ENCODE measurements around the gene MC5R. TPM values are rescaled to one million over a fixed set of nuclear protein-coding genes. Genes with fewer than 3 reads are reported as not detected.

Gene MC5R
- total RNA-seq: not detected
- polyA plus RNA-seq: not detected

DNA sequence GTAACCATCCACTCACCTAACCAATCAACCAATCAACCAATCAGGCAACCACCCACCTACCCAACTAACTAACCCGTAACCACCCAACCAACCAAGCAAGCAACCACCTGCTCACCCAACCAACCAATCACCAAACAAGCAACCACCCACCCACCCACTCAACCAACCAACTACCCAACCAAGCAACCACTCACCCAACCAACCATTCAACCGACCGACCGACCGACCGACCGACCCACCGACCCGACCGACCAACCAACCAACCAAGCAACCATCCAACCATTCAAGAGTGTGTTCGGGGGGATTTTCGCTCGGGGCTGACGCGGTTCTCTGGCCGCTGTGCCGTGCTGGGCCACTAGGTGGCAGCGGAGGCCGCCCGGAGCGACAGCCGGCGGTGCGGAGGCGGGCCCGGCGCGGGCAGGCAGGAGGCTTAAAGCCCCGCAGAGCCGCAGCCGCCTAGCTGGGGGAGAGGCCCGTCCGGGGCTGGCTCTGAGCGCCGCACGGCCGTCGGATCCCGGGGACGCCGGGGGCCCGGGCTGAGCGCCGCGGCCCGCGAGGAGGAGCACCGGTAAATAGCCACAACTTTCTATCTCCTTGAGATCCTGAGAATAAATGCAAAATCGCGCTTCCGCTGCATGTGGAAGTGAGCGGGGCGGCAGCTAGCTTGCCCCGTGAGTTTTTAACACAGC, at the start of gene MC5R:
Gene MC5R (plus strand): TSS at position 443 of the 689 bp plus-strand sequence. CDS start 1,617 bp downstream, outside the sequence.
- WGBS: 3% methylated on average over 54 of the region's 54 CpGs
- Histone ChIP-seq H3K27ac (ENCODE audit: low read depth in 1 of 2, low read length in 2 of 2) (no peak within 1 kb of the TSS), H3K9ac (ENCODE audit: low read depth in 1 of 2, low read length in 2 of 2) (no peak within 1 kb of the TSS), H3K4me1 (ENCODE audit: control insufficient read depth in 4 of 4, insufficient read depth in 4 of 4, low read length in 3 of 4) (peaks cover 0 to 4% (median under 1%) of the 10 kb centered on the region in 4 donors), H3K36me3 (ENCODE audit: control insufficient read depth in 4 of 4, insufficient read depth in 3 of 4, low read depth in 1 of 4, low read length in 3 of 4) (no peaks in the 10 kb centered on the region), H3K27me3 (ENCODE audit: control insufficient read depth in 4 of 4, insufficient read depth in 4 of 4, low read length in 3 of 4) (peaks cover 0 to 3% (median 1%) of the 10 kb centered on the region in 4 donors), H3K4me3 (ENCODE audit: low read depth in 1 of 3, low read length in 3 of 3) (peak within 1 kb of the TSS in 1 of 3 donors; percentile 56), H3K9me3 (ENCODE audit: control insufficient read depth in 4 of 4, low read length in 3 of 4) (no peaks in the 10 kb centered on the region)
- peak; percentile 75 for DNase-seq (ENCODE audit: low spot score)
- TF ChIP-seq EGR1 (IDR thresholded peaks at IDR 0.05; ENCODE audit: low read depth in 2 of 2) (no peak), RXRA (IDR thresholded peaks at IDR 0.05) (no peak), TAF1 (conservative IDR thresholded peaks at IDR 0.05) (no peak), GABPA (IDR thresholded peaks at IDR 0.05 in 1 of 2, conservative IDR thresholded peaks at IDR 0.05 in 1 of 2) (no peak), HNF4A (conservative IDR thresholded peaks at IDR 0.05) (no peak), RAD21 (IDR thresholded peaks at IDR 0.05) (peak; percentile 77 to 85), FOXA1 (IDR thresholded peaks at IDR 0.05) (no peak), HNF4G (IDR thresholded peaks at IDR 0.05) (no peak)
- TF ChIP-seq, protein P1, sequence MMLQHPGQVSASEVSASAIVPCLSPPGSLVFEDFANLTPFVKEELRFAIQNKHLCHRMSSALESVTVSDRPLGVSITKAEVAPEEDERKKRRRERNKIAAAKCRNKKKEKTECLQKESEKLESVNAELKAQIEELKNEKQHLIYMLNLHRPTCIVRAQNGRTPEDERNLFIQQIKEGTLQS (IDR thresholded peaks at IDR 0.05): no peak
- TF ChIP-seq, protein P2, sequence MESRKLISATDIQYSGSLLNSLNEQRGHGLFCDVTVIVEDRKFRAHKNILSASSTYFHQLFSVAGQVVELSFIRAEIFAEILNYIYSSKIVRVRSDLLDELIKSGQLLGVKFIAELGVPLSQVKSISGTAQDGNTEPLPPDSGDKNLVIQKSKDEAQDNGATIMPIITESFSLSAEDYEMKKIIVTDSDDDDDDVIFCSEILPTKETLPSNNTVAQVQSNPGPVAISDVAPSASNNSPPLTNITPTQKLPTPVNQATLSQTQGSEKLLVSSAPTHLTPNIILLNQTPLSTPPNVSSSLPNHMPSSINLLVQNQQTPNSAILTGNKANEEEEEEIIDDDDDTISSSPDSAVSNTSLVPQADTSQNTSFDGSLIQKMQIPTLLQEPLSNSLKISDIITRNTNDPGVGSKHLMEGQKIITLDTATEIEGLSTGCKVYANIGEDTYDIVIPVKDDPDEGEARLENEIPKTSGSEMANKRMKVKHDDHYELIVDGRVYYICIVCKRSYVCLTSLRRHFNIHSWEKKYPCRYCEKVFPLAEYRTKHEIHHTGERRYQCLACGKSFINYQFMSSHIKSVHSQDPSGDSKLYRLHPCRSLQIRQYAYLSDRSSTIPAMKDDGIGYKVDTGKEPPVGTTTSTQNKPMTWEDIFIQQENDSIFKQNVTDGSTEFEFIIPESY (IDR thresholded peaks at IDR 0.05): no peak
- TF ChIP-seq, protein P3, sequence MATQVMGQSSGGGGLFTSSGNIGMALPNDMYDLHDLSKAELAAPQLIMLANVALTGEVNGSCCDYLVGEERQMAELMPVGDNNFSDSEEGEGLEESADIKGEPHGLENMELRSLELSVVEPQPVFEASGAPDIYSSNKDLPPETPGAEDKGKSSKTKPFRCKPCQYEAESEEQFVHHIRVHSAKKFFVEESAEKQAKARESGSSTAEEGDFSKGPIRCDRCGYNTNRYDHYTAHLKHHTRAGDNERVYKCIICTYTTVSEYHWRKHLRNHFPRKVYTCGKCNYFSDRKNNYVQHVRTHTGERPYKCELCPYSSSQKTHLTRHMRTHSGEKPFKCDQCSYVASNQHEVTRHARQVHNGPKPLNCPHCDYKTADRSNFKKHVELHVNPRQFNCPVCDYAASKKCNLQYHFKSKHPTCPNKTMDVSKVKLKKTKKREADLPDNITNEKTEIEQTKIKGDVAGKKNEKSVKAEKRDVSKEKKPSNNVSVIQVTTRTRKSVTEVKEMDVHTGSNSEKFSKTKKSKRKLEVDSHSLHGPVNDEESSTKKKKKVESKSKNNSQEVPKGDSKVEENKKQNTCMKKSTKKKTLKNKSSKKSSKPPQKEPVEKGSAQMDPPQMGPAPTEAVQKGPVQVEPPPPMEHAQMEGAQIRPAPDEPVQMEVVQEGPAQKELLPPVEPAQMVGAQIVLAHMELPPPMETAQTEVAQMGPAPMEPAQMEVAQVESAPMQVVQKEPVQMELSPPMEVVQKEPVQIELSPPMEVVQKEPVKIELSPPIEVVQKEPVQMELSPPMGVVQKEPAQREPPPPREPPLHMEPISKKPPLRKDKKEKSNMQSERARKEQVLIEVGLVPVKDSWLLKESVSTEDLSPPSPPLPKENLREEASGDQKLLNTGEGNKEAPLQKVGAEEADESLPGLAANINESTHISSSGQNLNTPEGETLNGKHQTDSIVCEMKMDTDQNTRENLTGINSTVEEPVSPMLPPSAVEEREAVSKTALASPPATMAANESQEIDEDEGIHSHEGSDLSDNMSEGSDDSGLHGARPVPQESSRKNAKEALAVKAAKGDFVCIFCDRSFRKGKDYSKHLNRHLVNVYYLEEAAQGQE (IDR thresholded peaks at IDR 0.05): no peak
- TF ChIP-seq, protein P4, sequence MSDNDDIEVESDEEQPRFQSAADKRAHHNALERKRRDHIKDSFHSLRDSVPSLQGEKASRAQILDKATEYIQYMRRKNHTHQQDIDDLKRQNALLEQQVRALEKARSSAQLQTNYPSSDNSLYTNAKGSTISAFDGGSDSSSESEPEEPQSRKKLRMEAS (IDR thresholded peaks at IDR 0.05): no peak
- TF ChIP-seq, protein P5, sequence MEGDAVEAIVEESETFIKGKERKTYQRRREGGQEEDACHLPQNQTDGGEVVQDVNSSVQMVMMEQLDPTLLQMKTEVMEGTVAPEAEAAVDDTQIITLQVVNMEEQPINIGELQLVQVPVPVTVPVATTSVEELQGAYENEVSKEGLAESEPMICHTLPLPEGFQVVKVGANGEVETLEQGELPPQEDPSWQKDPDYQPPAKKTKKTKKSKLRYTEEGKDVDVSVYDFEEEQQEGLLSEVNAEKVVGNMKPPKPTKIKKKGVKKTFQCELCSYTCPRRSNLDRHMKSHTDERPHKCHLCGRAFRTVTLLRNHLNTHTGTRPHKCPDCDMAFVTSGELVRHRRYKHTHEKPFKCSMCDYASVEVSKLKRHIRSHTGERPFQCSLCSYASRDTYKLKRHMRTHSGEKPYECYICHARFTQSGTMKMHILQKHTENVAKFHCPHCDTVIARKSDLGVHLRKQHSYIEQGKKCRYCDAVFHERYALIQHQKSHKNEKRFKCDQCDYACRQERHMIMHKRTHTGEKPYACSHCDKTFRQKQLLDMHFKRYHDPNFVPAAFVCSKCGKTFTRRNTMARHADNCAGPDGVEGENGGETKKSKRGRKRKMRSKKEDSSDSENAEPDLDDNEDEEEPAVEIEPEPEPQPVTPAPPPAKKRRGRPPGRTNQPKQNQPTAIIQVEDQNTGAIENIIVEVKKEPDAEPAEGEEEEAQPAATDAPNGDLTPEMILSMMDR (IDR thresholded peaks at IDR 0.05; ENCODE audit: low read depth, low read length, missing input control): peak; percentile 90

DNA sequence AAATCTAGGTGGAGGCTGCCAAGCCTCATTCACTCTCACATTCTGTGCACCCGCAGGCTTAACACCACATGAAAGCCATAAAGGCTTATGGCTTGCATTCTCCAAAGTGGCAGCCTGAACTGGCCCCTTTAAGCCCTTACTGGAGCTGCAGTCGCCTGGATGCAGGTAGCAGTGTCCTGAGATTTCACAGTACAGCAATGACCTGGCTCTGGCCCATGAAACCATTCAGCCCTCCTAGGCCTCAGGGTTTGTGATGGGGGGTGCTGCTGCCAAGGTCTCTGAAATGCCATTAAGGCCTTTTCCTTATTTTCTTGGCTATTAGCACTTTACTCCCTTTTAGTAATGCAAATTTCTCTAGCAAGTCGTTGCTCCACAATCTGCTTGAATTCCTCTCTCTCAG, 48.9 kb upstream of the MC5R start:
- no peak for TF ChIP-seq RXRA (IDR thresholded peaks at IDR 0.05)
- TF ChIP-seq FOXA2 (IDR thresholded peaks at IDR 0.05): no peak
- no peak for TF ChIP-seq NR2F2 (IDR thresholded peaks at IDR 0.05)
- TF ChIP-seq, protein P5 (IDR thresholded peaks at IDR 0.05; ENCODE audit: low read depth, low read length, missing input control): no peak
- TF ChIP-seq, protein P3 (IDR thresholded peaks at IDR 0.05): no peak
- TF ChIP-seq JUND (IDR thresholded peaks at IDR 0.05): no peak
- TF ChIP-seq RAD21 (IDR thresholded peaks at IDR 0.05): no peak
- WGBS: 80% methylated on average over 3 of the region's 3 CpGs

More for the DNA sequence above, 48.9 kb upstream of the MC5R start:
- no peaks in the 10 kb centered on the region for H3K4me1 ChIP-seq (ENCODE audit: control insufficient read depth in 4 of 4, insufficient read depth in 4 of 4, low read length in 3 of 4)
- H3K27me3 ChIP-seq (ENCODE audit: control insufficient read depth in 4 of 4, insufficient read depth in 4 of 4, low read length in 3 of 4): no peaks in the 10 kb centered on the region
- no peak overlapping the region for H3K4me3 ChIP-seq (ENCODE audit: low read depth in 1 of 3, low read length in 3 of 3)
- no peak overlapping the region for H3K27ac ChIP-seq (ENCODE audit: low read depth in 1 of 2, low read length in 2 of 2)
- no peaks in the 10 kb centered on the region for H3K9me3 ChIP-seq (ENCODE audit: control insufficient read depth in 4 of 4, low read length in 3 of 4)
- DNase-seq (ENCODE audit: low spot score): no peak
- H3K36me3 ChIP-seq (ENCODE audit: control insufficient read depth in 4 of 4, insufficient read depth in 3 of 4, low read depth in 1 of 4, low read length in 3 of 4): no peaks in the 10 kb centered on the region
- H3K9ac ChIP-seq (ENCODE audit: low read depth in 1 of 2, low read length in 2 of 2): no peak overlapping the region
